HG02973 (cell line): Measurements from ENCODE around the gene DPP6.

Experiments
- ATAC-seq: cut with Tn5 transposase; IDR thresholded peaks from one replicate; pipeline ENCODE4 v1.9.1; 2021; ENCODE audit warnings: moderate library complexity; ENCODE audit not compliant: unreplicated experiment

Gene DPP6

DNA sequence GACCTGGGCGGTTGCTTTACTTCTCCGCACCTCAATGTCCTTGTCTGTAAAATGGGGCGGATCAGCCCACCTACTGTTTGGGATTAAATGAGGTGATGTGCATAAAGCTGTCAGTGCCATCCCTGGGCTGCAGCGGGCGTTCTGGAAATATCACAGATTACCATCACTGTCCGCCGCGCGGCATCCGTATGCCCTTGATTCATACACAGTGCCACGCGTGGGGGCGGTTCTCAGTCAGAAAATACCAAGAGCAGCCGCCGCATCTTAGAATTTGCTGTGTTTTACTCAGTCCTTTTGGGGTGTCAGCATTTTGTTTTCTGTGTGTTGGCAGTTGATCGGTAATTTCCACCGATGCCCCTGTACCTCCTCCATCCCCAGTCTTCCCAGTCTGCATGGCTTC, 338.8 kb downstream of the DPP6 start:
- ATAC-seq = no peak

DNA sequence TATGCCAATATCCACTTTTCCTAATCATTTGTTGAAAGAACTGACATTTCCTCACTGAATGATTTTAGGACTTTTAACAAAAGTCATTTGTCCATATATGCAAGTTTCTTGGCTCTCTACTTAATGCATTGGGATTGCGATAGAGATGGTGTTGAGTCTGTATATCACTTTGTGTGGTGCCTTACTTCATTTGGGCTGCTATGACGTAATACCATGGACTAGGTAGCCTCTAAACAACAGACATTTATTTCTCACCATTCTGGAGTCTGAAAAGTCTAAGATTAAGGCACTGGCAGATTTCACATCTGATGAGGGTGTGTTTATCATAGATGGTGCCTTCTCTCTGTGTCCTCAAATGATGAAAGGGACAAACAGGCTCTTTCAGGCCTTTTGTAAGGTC, 342.6 kb downstream of the DPP6 start:
- ATAC-seq = no peak

DNA sequence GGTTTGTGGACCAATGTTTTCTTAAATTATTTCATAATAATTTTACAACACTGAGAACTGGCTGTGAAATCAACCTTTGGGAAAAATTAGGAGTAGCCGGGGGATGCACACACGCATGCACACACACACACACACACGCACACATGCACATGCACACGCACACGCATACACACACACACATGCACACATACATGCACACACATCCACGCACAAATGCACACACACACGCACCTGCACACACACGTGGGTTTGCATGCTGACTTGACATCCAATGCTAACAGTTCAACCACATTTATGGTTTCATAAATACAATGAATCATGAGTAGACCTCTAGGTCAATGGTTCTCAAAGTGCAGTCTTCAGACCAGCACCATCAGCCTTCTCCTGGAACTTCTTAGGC, 354.1 kb downstream of the DPP6 start:
- no peak for ATAC-seq

DNA sequence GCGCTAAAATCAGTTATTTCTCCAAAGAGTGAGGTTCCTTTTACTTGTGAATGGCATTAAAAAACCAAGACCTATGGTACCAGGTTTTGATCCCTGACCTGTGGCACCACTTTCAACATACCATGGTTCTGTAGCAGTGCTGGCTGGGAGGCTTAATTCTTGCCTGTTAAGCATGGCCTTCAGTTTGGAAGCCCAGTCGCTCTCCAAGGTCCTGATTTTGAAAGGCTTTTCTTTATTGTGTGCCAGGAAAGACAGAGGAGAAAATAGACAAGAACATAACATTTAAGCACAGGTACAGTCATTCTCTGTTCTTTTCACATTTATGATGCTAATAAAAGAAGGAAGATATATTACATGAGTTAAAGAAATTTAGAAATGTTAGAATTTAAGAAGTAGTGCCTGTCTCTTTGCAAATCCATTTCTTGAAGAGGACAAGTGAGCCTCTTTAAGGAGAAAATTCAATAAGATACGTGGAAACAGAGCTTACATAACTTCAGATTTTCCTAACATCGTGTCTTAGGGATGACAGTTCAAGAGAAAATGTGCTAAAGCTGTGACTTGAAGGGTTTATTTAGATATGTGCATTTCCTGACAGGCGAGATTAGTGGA, 357.6 kb downstream of the DPP6 start:
- no peak for ATAC-seq

DNA sequence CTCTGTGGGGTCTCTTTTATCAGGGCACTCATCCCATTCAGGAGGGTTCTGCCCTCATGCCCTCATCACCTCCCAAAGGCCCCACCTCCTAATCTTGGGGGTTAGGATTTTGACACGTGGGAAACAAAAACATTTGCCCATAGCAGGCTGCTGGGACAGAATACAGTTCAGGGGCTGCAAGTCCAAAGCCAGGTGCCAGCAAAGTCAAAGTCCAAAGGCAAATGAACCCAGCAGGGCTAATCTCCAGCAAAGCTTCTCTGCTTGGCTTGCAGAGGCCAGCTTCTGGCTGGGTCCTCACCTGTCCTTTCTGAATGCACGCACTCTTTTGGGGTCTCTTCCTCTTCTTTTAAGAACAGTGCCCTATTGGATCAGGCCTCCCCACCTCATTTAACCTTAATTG, 359.9 kb downstream of the DPP6 start:
- ATAC-seq = no peak

DNA sequence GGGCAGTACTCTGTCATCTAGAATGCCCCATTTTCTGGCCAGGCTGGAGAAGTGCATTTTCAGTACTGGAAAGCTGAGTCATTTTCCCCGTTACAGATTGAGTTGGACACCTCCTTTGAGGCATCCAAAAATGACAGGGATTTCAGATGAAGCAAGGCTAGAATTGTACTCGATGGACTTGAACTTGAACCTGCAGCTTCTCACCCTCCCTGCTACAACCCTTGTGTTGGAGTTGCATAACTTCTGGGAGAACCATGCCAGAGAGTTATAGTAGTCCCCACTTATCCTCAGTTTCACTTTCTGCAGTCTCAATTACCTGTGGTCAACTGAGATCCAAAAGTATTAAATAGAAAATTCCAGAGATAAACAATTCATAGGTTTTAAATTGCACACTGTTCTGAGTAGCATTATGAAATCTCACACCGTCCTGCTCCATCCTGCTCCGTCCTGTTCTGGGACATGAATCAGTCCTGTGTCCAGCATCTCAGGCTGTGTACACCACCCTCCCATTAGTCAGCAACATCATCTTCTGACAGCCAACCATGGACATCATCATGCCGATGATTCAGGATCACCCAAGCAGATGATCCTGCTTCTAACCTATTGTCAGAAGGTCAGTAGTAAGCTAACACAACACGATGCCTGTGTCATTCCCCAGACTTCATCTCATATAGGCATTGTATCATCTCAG, 363.7 kb downstream of the DPP6 start:
- ATAC-seq = no peak

DNA sequence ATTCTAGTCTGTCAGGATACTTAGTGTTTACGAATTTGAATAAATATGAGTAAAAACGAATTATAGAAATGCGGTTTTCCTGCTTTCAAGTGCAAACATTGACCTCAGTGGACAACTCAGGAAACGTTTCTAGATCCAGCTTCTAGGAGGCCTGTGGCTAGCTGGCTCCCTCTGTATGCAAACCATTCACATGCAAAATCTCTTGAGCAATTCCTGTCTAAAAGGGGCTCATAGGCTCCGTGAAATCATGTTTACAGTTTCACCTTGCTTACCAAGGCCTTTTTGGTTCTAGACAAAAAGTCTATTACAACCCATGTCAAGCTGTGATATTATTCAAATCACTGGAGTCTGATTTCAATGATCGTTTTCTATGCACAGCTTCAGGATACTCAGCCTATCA, 364.5 kb downstream of the DPP6 start:
- ATAC-seq = no peak

DNA sequence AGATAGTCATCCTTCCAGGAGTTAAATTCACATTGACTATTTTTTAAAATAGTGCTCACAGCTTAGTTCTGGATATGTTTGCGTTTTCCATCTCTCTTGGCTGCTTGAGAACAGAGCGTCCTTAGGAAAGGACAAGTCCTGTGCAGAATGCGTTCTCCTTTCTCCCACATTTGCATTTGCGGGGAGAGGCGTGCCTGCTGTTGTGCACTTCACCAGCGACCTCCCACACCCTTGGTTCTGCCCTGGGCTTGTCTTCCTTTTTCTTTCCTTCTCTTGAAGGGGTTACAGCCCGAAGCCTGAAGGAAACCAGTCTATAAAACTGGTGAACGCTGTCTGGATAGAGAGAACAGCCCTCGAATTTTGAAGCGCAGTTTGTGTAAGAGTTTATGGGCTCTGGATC, 367.1 kb downstream of the DPP6 start:
- no peak for ATAC-seq

DNA sequence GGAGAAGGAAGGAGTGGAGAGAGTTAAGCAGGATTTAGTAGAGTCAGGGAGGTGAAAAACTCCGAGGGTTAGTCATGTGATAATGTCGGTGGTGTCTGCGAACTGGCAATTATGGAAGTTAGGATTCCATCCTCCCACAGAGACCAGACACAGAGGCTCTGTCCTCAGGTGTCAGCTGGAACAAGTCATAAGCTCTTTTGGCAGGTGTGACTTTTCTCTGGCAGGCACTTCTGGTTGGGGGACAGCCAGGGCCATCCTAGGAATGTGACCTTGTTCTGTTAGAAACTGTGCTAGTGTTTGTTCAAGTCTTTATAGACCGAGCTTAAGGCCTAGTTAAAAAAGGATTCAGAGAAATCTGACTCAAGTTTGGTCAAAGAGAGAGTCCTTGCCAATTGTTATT, 371.0 kb downstream of the DPP6 start:
- ATAC-seq = no peak

DNA sequence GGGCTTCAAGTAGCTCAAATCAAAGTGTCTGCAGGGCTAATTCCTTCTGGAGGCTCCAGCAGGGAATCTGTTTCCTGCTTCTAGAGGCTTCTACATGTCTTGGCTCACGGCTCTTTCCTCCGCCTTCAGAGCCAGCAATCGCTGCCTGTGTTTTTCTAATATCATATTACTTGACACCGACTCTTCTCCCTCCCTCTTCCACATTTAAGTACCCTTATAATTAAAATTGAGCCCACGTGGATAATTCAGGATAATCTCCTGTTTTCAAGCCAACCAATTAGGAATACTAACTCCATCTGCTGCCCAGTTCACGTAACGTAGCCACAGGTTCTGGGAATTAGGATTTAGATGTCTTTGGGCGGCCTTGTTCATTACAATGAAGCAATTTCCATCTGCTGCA, 372.2 kb downstream of the DPP6 start:
- no peak for ATAC-seq

DNA sequence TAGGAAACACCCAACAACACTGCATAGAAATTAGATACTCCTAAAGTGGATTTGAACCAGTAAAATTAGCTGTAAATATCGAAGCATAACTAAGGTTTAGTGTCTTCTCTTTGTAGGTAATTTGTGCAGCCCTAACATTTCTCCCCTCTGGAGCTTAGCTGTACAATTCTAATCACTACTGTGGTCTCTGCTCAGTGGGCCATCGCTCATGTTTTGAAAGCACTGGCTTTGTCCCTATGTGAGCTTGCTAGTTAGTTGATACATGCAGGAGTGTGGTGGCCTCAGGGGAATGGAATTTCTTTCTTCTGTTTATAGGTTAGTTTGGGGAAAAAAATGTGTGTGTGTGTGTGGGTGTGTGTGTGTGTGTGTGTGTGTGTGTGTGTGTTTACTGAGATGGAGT, 373.1 kb downstream of the DPP6 start:
- ATAC-seq = no peak

DNA sequence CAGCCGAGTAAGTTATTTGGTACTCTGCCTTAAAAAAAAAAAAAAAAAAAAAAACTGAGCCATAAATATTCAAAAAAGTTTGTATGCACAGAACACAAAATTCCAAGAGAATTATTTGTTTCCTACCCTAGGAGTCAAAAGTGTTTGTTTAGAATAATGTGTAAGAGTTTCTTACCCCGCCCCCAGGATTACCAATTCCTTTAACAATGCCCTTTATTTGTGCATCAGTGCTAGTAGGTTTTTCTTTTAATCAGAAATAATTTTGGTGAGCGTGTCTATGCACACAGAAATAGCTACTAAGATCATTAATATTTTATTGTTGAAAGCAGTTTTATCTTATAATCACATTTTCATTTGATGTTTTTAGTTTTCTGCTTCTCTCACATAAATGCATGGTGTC, 374.6 kb downstream of the DPP6 start:
- ATAC-seq = no peak

DNA sequence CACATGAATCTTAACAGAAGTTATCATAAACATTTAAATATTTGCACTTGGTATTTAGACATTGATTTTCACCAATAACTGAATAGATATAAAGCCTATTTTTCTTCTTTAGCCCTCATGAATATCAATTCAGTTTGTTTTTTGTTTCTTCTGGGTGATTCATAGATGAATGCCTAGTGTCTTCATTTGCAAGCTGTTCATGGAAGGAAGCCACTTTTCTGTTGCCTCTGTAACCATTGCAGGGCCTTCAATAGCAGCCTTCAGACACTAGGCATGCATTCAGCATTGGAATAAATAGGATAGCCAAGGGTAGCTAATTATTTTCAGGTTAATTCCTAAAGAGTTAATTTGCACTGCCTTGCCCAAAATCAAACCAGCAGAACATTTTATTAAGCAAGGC, 375.3 kb downstream of the DPP6 start:
- ATAC-seq = no peak

DNA sequence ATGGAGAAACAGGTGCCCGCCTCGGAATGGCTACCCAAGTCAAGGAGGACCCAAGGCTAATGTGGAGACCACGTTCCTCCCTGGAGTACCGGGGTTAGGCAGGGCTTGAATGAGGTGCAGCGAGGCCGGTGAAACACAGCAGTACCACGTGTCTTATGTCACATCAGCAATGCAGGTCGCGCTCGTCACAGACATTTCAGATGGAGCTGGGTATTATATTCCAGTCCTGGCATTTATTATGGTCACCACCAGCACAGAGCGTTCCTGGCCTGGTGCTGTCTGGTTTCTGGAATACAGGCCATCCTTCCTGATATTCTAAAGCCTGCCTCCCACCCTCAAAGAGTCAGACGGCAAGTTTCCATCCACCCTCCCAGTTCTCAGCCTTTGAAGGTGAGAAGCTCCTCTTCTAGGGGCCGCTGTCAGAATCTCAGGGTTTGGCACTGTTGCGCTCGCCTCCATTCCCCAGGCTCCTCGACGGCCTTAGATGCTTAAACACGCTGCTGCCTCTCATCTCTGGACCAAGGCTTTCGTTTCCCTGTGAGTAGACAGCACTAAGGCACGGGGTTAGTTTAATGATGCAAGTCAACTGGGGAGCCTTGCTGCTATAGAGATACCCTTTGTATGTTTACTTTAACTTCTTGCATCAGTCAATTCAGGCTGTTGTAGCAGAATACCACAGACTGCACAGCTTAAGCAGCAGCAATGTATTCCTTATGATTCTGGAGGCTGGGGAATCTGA, 377.6 kb downstream of the DPP6 start:
- ATAC-seq = no peak

DNA sequence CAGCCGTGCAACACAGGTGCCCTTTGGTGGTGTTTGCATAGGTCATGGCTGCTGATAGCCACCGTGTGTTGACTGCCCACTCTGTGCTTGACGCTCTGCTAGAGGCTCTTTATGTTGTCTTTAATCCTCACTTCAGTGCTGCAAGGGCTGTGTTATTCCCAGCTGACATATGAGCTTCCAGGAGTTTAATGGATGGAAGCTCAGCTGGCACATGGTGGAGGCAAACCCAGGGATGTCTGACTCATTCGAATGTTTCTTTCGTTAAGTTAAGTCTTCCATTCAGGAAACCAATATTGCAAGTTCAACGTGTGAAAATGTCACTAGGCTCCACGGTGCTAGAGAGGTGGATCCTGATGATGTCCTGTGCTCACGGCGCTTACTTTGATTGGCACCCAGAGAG, 378.4 kb downstream of the DPP6 start:
- ATAC-seq = no peak

DNA sequence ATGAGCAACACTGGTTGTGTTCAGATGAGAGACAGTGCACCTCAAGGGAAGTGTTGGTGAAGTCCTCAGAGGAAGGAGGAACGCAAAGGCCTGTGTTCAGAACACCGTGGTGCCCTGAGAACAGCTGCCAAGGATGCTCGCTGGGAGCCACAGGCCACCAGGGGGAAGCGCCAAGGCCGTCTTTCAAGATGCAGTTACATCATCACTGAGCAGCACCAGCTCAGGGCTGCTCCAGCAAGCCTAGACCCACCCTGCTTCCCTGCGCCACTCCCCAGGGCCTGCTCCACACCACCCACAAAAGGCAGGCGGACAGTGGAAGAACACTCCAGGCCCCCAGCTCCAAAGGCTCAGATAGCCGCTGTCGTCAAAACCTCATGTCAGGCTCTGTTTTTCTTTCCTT, 378.8 kb downstream of the DPP6 start:
- no peak for ATAC-seq

DNA sequence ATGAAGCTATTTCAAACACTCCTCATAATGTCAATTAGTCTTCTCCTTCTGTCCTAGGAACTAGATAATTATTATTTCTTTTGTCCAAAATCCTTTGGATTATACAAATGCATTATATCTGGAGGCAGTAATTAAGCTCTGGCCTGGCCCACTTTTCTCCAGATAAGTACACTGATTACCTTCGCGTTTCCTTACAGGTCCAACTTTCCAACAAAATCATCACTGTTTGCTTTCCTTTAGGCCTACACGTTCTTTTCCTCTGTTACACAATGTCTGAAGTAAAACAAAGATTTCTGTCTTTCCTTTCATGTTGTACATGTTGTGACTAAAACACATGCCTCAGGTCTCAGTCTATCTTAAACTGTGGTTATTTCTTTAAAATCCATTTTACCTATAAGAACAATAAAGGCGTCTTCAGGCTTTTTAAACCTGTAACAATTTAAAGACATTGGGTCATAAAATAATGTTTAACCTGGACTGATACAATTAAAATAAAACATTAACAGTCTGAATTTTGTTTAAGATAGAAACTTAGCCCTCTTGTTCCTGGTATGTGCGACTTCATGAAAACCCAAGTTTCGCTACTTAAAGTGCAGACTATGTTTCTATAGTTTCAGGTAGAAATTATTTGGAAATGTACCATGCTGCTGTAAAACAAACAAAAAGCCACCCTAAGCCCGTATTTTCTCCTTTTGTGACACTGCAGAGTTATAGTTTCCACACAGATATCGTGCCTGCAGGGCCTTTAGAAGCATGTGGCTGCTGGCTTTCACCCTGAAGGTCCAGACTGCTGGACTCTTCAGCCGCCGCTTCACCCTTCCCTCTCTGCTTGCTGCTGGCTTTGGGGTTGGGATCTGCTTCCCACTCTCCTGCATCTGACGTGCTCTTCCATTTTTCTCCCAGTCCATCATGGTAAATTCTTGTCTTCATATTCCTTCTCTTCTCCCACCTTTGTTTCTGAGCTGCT, 381.7 kb downstream of the DPP6 start:
- no peak for ATAC-seq

DNA sequence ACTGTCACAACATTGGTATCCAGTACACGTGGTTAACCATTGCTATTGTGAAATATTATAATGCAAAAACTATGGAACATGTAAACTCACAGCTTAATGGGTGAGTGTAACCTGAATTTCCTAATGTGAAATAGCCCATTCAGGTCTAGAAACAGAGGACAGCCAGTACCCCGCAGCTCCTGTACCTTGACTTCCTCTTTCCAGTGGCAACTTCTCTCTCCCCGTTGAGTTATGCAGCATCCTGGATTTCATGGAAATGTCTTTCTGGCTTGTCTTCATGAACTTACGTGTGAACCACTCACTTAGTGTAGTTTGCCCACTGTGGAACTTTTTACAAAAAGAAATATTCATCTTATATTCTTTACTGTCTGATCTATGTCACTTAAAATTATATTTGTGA, 384.4 kb downstream of the DPP6 start:
- no peak for ATAC-seq

DNA sequence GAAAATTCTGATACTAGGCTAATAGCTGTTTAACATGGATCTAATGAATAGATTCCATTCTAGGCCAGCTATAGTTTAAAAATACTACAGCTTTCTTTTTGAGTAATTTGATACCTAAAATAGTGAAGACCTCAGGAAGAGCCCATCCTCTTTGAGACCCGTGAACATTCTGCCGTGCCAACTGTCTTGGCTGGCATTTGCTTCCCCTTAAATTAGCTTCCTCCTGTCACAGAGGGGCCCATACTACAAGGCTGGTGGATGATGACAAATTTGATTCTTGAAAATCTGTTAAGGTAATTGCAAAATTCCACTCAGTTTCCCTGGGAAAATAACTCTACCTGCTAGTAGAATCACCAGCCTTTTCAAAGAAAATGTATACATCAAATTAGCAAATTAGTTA, 385.0 kb downstream of the DPP6 start:
- no peak for ATAC-seq

DNA sequence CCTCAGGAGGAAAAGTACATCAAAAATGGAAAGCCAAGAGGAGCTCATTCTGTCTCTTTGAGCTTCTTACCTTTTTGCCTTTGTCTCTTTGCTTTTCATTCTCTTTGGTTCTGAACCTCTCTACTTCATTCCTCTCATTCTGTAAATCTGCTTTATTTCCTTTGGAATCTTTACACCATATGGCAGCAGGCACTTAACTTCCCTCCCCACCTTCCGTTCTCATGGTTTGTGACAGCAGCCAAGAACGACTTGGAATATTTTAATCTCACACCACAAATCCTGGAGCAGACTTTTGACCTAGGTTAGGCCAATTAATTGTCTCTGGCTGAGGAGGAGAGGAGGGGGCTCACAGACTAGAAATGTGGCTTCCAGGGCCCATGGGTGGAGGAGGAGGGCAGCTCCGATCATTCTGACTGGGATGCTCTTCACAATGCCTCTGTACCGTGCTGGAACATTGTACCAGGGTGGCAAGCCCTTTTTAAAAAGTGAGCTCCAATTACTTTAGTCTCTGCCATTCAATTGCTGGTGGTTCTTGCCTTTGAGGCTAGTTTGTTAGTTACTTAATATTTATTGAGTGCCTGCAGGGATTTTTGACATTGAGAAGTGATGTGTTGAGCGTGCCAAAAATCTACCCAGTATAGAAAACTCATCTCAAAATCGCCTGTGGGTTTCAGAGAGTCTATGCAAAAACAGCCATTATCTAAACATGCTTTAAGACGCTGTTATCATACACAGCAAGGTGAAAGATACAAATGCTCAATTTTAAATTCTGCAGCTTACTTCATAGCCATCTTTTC, 386.6 kb downstream of the DPP6 start:
- ATAC-seq = no peak

DNA sequence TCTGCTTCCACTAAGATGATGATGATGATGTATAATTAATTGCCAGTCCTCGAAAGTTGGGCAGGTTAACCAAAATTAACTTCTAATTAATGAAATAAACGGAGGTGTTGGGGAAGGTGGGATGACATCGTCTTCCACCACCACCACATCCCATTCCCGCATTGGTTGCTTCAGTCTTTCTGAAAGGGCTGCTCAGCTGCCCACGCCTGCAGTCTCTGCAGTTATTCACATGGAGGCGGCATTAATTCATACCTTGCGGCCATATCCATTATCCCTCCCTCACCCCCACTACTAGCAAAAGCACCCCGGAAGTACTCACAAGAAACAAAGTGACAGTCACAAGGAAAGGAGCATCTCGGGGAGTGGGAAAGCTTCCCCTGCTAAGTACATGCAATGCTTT, 387.9 kb downstream of the DPP6 start:
- no peak for ATAC-seq
